IPS-18c (cell line): ENCODE measurements around the gene OR2T10.
"Not testable (repeated sequence)": the region's sequence is repeated elsewhere in the genome, so short reads cannot be mapped to it uniquely, and the experiment has no call there.

Experiments used
- H3K4me3 ChIP-seq: 2 replicates; pipeline ENCODE4 v1.7.0; 2013; ENCODE audit warnings: low read depth, mild to moderate bottlenecking, low read length, moderate library complexity; ENCODE audit not compliant: insufficient read depth
- H3K9me3 ChIP-seq: one replicate; pipeline ENCODE4 v1.6.1; 2013; ENCODE audit warnings: mild to moderate bottlenecking, low read length, moderate library complexity; ENCODE audit not compliant: control insufficient read depth, insufficient read depth

The OR2T10 gene, protein sequence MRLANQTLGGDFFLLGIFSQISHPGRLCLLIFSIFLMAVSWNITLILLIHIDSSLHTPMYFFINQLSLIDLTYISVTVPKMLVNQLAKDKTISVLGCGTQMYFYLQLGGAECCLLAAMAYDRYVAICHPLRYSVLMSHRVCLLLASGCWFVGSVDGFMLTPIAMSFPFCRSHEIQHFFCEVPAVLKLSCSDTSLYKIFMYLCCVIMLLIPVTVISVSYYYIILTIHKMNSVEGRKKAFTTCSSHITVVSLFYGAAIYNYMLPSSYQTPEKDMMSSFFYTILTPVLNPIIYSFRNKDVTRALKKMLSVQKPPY

DNA sequence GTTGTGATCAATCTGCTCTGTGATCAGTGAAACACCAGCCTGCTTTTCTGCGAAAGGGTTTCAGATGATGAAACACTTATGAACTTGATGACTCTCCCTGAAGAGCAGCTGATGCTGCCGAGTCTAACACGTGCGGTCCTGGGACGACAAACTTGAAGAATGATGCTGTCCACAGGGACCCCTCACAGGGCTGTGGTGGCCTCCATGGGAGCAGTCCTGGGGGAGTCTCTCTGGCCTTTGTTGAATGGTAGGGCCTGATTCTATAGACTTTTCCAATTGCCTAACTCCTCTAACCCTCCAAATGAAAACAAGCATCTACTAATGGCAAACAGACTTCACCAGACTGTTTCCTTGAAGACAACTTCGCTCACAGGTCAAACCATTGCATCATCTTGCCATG, at the start of gene OR2T10:
TSS of gene OR2T10 (minus strand) at position 112 of the 400 bp plus-strand sequence. CDS start 3,932 bp downstream, outside the sequence.
- Histone ChIP-seq H3K9me3 (no peaks in the 10 kb centered on the region), H3K4me3 (no peak within 1 kb of the TSS)

DNA sequence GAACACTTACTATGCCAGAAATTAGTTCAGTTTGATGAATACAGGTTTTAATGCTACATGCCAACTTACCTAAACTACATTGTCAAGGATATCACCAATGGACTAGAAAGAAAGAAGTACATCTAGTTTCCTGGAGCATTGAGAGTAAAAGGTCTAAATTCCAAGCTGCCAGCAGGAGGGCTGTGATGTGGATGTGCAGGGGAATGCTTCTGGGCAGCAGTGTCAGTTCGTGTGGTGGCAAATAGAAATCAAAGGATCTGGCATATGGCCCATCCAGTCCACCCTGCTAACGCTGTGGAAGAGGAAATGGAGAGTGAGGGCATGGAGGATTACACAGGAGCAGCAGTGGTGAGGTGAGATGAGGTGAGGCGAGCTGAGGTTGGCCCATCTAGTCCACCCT, 47.7 kb upstream of the OR2T10 start, which contains the start of gene OR2T35:
TSS of gene OR2T35 (minus strand) at position 101 of the 400 bp plus-strand sequence. CDS start 6,020 bp downstream, outside the sequence.
- H3K9me3 ChIP-seq, H3K4me3 ChIP-seq: not testable (repeated sequence)

DNA sequence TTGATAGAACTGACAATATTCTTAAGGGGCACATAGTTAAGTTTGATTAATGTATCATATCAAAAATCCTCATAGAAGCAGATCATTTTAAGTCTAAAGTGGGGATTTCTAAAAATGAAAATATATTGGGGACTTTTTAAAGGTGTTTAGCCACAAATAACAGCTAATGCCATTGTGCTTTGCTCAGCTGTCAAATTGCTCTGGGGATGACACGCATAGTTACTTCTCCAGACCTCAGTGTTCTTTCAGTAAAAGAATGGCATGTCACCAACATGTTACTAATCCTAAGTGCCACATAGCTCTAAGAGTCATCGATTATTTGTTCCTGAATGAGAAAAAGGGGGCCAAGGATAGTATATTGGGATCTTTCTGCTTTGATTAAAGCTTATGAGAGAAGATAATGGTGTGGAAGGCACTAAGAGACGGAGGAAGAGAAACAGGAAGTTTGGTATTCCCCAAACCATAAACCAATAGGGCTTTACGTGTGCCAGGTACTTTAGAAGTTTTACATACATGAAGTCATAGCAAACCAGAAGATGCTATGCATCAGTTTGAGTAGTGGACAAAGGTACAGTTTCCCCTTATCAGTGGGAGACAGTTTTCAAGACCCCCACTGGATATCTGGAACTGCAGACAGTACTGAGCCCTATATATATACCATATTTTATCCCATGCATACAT, 45.6 kb upstream of the OR2T10 start:
- not testable (repeated sequence) for H3K4me3 ChIP-seq

DNA sequence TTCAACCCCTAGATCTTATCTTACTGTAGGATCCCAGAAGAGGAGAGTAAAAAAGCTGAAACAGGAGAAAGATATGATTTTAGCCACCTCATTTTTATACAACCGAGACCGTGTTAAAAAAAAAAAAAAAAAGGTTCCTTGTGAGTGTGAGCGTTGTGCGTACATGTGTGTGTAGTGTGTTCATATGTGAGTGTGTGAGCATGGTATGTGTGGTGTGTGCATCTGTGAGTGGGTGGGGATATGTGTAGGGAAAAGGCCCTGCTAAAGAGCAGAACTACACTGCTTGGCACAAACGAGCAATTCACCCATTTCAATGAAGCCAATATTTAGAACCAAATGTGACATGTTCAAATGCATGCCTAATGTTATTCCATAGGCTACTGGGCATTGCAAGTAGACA, 44.1 kb upstream of the OR2T10 start:
- not testable (repeated sequence) for H3K4me3 ChIP-seq, H3K9me3 ChIP-seq

More for the DNA sequence above, 45.6 kb upstream of the OR2T10 start:
- not testable (repeated sequence) for H3K9me3 ChIP-seq

DNA sequence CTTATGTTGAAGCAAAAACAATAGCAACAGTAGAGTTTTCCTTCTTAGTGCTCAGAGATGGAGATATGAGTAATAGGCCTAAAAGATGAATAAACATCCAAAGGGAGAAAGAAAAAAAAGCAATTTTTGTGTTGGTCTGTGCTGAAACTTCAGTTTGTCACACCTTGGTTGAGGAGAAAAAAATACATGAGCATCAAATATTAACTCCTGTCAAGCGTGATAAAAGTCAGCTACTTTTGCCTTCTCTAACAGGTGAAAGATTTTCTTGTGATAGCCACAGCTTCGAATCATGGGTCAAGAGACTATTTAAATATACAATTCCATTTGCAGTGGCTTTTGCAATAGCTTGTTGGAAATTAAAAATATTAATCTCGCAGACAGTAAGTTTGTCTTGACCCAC, 43.4 kb upstream of the OR2T10 start:
- not testable (repeated sequence) for H3K9me3 ChIP-seq

DNA sequence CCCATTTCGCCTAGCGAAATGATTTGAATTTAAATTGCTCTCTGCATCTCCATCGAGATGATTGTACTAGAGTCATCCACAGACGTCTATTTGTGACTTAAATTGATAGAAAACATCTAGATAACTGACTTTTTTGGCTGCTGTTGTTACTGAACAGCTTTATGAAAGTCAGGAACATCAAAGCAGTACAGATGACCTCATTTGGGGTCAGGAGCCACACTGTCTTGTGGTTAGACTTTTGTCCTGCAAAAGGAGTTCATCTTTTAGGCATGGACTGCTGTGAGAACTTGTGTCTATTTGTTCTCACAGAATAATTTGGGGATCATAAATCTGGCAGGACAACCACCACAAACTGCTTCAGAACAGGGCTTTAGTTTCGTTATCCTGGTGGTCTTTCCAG, 42.2 kb upstream of the OR2T10 start:
- H3K9me3 ChIP-seq, H3K4me3 ChIP-seq: not testable (repeated sequence)

More for the DNA sequence above, 43.4 kb upstream of the OR2T10 start:
- H3K4me3 ChIP-seq, result not testable (repeated sequence)

DNA sequence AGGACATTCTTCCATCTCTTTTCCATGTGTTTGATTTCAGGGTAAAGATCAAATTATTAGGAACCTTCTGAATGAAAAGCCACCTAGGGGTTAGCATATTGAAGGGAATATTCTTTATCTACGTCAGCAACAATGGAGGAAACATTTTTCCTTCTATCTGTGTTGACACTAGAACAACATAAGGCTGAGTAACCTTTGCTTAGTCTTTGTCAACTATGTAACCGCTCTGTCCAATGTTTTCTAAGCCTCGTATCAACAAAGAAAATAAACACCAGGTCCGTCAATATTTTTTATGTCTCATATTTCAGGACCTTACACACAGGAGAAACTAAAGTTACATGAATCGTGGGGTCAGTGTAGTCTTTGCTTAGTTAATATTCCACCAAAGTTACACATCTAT, 39.1 kb upstream of the OR2T10 start:
- H3K9me3 ChIP-seq, H3K4me3 ChIP-seq: not testable (repeated sequence)

DNA sequence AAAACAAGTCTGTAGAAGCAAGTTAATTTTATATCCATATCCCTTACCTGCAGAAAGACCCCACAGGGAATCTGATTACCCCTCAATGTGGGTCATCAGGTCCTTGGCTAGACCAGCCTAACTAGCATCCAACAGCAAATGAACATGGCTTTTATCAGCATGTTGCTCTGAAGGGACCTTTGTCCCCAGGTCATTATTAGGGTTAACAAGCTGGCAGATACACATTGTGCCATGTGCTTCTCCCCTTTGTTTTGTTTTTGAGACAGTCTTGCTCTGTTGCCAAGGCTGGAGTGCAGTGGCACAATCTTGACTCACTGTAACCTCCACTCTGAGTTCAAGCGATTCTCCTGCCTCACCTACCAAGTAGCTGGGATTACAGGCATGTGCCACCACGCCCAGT, 37.5 kb upstream of the OR2T10 start, which contains the start of gene OR2T11:
TSS of gene OR2T11 (minus strand) at position 101 of the 400 bp plus-strand sequence. CDS start 7,963 bp downstream, outside the sequence.
- H3K9me3 ChIP-seq, H3K4me3 ChIP-seq: not testable (repeated sequence)

DNA sequence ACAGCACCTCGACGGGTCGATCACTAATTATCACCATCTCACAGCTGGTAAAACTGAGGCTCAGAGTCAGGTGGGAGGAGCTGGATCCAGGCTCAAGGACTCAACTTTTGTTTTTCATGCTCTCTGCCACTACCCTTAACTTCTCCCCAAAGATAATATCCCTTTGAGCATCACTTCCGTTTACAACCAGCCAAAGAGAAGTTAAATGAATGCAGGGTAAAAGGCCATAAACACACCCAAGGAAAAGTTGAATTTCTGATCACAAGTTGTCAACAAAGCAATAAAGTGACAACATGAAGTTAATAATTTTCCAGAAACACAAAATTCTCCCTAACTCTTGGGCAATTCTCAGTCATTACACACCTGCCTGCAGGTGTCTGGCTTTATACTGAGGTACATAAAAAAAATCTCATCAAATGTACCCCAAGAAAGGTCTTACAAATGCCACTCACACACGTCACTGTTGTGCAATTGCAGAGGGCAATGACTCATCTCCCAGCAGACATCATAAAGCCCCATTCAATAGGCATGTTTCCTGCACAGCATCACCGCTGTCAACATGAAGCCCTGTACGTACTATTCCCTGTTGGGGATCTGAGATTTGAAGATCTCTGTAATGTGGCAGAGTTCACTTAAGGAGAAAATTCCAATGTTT, 34.0 kb upstream of the OR2T10 start:
- no peak overlapping the region for H3K4me3 ChIP-seq
- peaks cover 3% of the 10 kb centered on the region for H3K9me3 ChIP-seq

DNA sequence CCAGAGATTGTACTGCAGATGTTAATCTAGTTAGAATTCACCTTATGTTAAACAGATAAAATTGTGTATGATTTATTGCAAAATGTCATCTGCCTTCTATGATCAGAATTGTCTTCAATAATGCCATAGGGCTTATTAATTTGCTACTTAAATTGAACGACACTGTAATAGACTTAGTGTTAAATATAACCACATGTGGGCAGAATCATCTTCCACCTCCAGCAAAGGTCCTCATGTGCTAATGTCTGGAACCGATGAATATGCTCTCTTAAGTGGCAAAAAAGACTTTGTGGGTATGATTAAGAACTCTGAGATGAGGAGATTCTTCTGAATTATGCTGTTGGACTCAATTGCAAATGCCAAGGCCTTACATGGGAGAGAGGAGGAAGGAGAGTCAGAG, 33.1 kb upstream of the OR2T10 start:
- H3K4me3 ChIP-seq, result no peak overlapping the region
- H3K9me3 ChIP-seq, result peaks cover 3% of the 10 kb centered on the region

DNA sequence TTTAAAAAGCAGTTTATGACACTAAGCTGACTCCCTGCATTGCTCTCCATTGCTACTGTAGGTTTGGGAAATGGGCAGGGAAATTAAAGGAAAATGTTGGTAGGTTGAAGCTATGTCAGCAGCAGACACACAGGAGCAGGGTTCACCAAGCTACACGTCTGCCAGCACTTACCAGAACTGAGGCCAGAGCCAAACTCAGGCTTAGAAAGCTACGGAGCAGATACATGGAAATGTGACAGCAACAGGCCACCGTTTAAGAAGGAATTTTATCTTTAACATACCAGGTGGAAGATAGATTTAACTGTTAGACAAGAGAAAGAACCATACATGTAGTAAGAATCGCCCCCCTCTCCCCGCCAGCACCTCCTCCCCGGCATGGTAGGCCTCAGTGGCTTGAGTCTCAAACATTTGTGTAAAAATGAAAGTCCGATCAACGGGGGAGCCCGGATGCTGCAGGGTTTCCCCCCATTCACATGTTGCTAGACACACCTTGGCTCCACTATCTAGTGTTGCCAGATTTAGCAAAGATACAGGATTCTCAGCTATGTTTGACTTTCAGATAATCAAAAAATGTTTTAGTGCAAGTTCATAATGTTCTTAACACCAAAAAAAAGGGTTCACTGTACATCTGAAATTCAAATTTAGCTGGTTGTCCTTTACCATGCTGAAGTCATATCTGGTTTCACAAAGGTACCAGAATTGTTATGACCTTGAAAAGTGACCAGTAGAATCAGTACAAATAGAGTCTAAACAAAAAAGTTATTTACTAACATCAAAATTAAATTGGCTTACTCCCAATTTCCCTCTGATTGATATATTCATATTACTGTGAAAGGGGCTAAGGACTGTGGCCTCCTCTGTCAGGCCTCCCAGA, 30.7 kb upstream of the OR2T10 start:
- no peak overlapping the region for H3K4me3 ChIP-seq
- H3K9me3 ChIP-seq, result peaks cover 3% of the 10 kb centered on the region

DNA sequence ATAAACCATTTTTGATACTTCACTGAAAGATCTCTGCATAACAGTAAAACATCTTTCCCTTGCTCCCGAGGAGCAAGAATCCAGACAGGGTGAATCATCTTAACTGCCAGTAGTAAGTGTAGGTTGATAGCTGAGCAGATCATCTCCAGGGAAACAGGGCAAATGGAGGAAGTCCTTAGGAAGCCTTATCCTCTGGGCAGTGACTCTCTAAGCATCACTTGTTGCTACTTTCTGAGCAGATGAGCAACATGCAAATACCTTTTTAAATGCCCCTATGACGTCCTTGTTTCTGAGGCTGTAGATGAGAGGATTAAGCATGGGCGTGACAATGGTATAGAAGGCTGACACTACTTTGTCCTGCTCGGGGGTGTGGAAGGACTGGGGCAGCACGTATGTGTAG, 28.5 kb upstream of the OR2T10 start:
- Histone ChIP-seq H3K4me3 (no peak overlapping the region), H3K9me3 (peaks cover 3% of the 10 kb centered on the region)

DNA sequence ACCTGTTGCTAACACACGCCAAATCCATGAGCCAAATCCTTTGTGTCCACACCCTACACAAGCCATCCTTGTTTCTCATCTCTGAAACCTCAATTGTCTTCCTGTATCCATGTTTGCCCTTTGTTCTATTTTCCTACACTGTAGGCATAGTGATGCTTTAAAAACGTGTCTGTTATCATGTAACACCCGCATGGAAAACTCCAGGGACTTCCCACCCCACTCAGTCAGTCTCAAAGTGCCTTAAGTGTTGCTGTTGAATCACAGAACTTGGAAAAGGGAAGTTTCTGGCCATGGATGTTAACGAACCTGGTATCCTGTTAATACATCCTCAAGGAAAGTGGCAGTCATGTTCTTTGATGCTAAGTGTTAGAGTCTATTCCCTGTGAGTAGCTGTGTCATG, 27.7 kb upstream of the OR2T10 start:
- Histone ChIP-seq H3K9me3 (peaks cover 3% of the 10 kb centered on the region), H3K4me3 (no peak overlapping the region)

DNA sequence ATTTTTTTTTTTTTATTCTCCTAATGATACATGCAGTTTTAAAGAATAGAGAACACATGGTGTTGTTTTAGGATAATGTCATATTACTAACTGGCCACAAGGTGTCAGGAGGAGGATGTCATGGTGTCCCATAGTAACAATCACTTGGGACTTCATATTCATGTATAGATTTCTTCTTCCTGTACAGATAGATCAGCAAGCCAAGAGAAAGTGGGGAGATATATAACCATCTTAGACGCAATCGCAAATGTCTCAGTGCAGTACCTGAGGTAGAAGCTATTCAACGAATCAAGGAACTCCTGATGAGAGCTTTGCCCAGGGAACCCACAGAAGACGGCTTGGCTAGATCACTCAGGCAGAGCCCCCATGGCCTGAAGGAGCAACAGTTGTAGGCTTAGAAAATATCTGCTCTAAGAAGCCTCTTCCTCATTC, 25.1 kb upstream of the OR2T10 start:
- Histone ChIP-seq H3K9me3 (peaks cover 3% of the 10 kb centered on the region), H3K4me3 (no peak overlapping the region)

DNA sequence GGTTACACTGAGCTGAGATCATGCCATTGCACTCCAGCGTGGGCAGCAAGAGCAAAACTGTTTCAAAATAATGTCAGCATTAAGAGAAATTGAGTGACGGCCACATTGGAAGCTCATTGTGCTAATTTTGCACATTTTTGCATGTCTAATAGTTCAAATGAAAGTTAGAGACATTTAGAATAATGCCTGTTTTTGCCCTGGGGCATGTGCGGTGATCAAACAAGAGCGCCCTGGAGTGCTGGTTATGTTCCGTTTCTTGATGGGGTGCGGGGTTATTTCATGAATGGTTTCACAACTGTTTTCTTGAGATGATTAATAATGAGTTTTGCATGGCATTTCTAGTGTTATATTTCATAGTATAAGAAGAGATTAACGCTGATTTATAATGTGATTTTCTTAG, 24.3 kb upstream of the OR2T10 start:
- Histone ChIP-seq H3K9me3 (no peaks in the 10 kb centered on the region), H3K4me3 (no peak overlapping the region)

DNA sequence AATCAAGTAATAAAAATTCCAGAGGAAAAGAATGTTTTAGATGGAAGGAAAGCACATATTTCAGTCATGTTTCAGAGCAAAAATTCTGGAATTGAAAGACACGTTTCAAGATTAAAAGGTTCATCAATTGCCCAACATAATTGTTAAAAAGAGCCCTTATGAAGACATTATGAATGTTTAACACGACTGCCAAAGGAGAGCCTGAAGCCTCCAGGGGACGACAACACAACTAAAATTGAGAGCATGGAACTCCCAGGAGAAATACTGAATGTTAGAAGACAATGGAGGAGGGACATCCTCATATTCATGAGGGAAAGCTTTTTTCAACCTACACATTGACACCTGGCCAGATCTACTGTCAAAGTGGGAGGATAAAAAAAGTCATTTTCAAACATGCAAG, 21.4 kb upstream of the OR2T10 start:
- no peaks in the 10 kb centered on the region for H3K9me3 ChIP-seq
- no peak overlapping the region for H3K4me3 ChIP-seq

DNA sequence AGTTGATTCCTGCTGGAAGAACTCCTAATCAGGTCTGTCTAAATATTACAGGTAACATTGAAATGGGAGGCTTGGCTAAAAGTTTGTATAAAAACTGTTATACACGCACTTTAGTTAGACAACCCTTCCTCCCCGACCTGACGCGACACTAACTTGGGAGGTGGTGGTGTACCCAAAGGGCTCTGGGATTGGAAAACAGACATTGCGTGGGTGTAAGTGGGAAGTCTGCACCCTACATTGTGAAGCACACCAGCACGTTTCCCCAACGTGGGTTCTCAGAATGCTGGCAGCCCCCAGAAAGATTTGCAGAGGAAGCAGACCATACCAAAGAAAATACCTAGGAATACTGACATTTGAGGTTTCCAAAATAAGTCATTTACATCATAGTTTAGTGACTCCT, 20.6 kb upstream of the OR2T10 start:
- Histone ChIP-seq H3K9me3 (no peaks in the 10 kb centered on the region), H3K4me3 (no peak overlapping the region)
